Astrocyte (in vitro differentiated cells and primary cell): ENCODE measurements around the gene CNN3. TPM values are rescaled to one million over a fixed set of nuclear protein-coding genes. Genes with fewer than 3 reads are reported as not detected.
A peak's percentile ranks its signal among the peaks of the same experiment; 100 is the strongest.

Source experiments
- DNase-seq: peaks from one replicate; pipeline ENCODE4 v3.0.0-alpha.2; 2010; ENCODE audit warnings: low read depth
- FAIRE-seq: peaks from 2 replicates; lab custom pipeline; 2011; peaks lifted over from hg19 to GRCh38; lab: Jason Lieb, UNC
- H2AFZ ChIP-seq: 2 replicates; pipeline ENCODE4 v1.6.0; 2012; ENCODE audit warnings: low read depth, low read length, inconsistent platforms
- H3K27ac ChIP-seq: 2 replicates; pipeline ENCODE4 v1.5.1; 2011; ENCODE audit warnings: low read depth, low read length, inconsistent platforms
- H3K27me3 ChIP-seq: 2 replicates; pipeline ENCODE4 v1.6.0; 2011; ENCODE audit warnings: low read length, inconsistent platforms; ENCODE audit not compliant: insufficient read depth
- H3K36me3 ChIP-seq: 2 replicates; pipeline ENCODE4 v1.5.1; 2011; ENCODE audit warnings: low read length, inconsistent platforms; ENCODE audit not compliant: insufficient read depth
- H3K4me1 ChIP-seq: 2 replicates; pipeline ENCODE4 v1.5.1; 2011; ENCODE audit warnings: low read length, inconsistent platforms; ENCODE audit not compliant: insufficient read depth
- H3K4me2 ChIP-seq: 2 replicates; pipeline ENCODE4 v1.6.0; 2012; ENCODE audit warnings: low read length, inconsistent platforms
- H3K4me3 ChIP-seq: 2 replicates; pipeline ENCODE4 v1.5.1; 2011; ENCODE audit warnings: low read depth, mild to moderate bottlenecking, low read length, inconsistent platforms; ENCODE audit not compliant: insufficient read depth
- H3K79me2 ChIP-seq: 2 replicates; pipeline ENCODE4 v1.6.0; 2012; ENCODE audit warnings: mild to moderate bottlenecking, low read length, inconsistent platforms; ENCODE audit not compliant: insufficient read depth
- H3K9ac ChIP-seq: 2 replicates; pipeline ENCODE4 v1.6.0; 2012; ENCODE audit warnings: mild to moderate bottlenecking, low read length, inconsistent platforms
- H3K9me3 ChIP-seq: 2 replicates; pipeline ENCODE4 v1.5.1; 2012; ENCODE audit warnings: low read depth, mild to moderate bottlenecking, low read length, inconsistent platforms; ENCODE audit not compliant: insufficient read depth
- H4K20me1 ChIP-seq: 2 replicates; pipeline ENCODE4 v1.6.0; 2012; ENCODE audit warnings: low read length, inconsistent platforms; ENCODE audit not compliant: insufficient read depth
- H3K27ac Mint-ChIP-seq: one replicate; pipeline ENCODE4 v1.8.0; 2021; ENCODE audit warnings: mild to moderate bottlenecking, mixed read lengths; ENCODE audit not compliant: unreplicated experiment
- H3K27me3 Mint-ChIP-seq: one replicate; pipeline ENCODE4 v1.8.0; 2021; ENCODE audit warnings: low read depth, mixed read lengths; ENCODE audit not compliant: unreplicated experiment
- H3K36me3 Mint-ChIP-seq: one replicate; pipeline ENCODE4 v1.8.0; 2021; ENCODE audit warnings: low read depth, mixed read lengths; ENCODE audit not compliant: unreplicated experiment
- H3K4me1 Mint-ChIP-seq: one replicate; pipeline ENCODE4 v1.8.0; 2021; ENCODE audit warnings: low read depth, mixed read lengths; ENCODE audit not compliant: unreplicated experiment
- H3K4me3 Mint-ChIP-seq: one replicate; pipeline ENCODE4 v1.8.0; 2021; ENCODE audit warnings: mild to moderate bottlenecking, moderate library complexity, mixed read lengths; ENCODE audit not compliant: unreplicated experiment
- H3K9me3 Mint-ChIP-seq: one replicate; pipeline ENCODE4 v1.8.0; 2021; ENCODE audit warnings: mild to moderate bottlenecking, mixed read lengths; ENCODE audit not compliant: unreplicated experiment
- CTCF ChIP-seq: IDR thresholded peaks from 2 replicates; pipeline ENCODE4 v1.5.1; 2011; ENCODE audit warnings: low read depth, mild to moderate bottlenecking, inconsistent platforms, low read length, moderate library complexity; ENCODE audit not compliant: insufficient read depth
- EZH2 ChIP-seq: IDR thresholded peaks from 2 replicates; pipeline ENCODE4 v1.6.1; 2012; ENCODE audit warnings: mild to moderate bottlenecking, low read length, inconsistent platforms; ENCODE audit not compliant: insufficient read depth
- total RNA-seq: library from RNA; stranded (reverse); gene quantifications from 2 replicates; pipeline ENCODE4 v1.2.1, GENCODE V29; 2021

CNN3 gene
- total RNA-seq, 1 donor from 2014 or later = 515 TPM

GRCh38 chr1:94886361-94886760, 40.5 kb downstream of the CNN3 start:
- no peak overlapping the region for H3K4me2 ChIP-seq
- Mint-ChIP-seq H3K27ac (no peak overlapping the region), H3K4me3 (peak overlapping the region; percentile 51), H3K9me3 (no peaks in the 10 kb centered on the region), H3K36me3 (peaks cover 9% of the 10 kb centered on the region), H3K27me3 (no peaks in the 10 kb centered on the region), H3K4me1 (peaks cover 9% of the 10 kb centered on the region)
- no peak for FAIRE-seq
- no peak overlapping the region for H2AFZ ChIP-seq
- H3K27me3 ChIP-seq = no peaks in the 10 kb centered on the region
- H3K9me3 ChIP-seq = no peaks in the 10 kb centered on the region
- H3K4me1 ChIP-seq = peaks cover 11% of the 10 kb centered on the region
- no peak overlapping the region for H3K27ac ChIP-seq
- no peaks in the 10 kb centered on the region for H4K20me1 ChIP-seq
- no peak overlapping the region for H3K9ac ChIP-seq
- H3K79me2 ChIP-seq = no peaks in the 10 kb centered on the region
- H3K36me3 ChIP-seq = no peaks in the 10 kb centered on the region
- DNase-seq = no peak
- no peak overlapping the region for H3K4me3 ChIP-seq
- TF ChIP-seq CTCF (no peak), EZH2 (no peak)

GRCh38 chr1:94884507-94884906, 42.4 kb downstream of the CNN3 start:
- peaks cover 9% of the 10 kb centered on the region for H3K4me1 Mint-ChIP-seq
- H3K27ac Mint-ChIP-seq = peak overlapping the region; percentile 67
- H3K36me3 Mint-ChIP-seq = peaks cover 2% of the 10 kb centered on the region
- peaks cover 11% of the 10 kb centered on the region for H3K4me1 ChIP-seq
- H3K9me3 Mint-ChIP-seq = peaks cover 3% of the 10 kb centered on the region
- peak overlapping the region; percentile 73 for H3K27ac ChIP-seq
- FAIRE-seq (no peak), DNase-seq (no peak)
- H3K4me3 ChIP-seq = no peak overlapping the region
- H4K20me1 ChIP-seq = no peaks in the 10 kb centered on the region
- H3K27me3 Mint-ChIP-seq = no peaks in the 10 kb centered on the region
- H3K4me3 Mint-ChIP-seq = no peak overlapping the region
- H3K36me3 ChIP-seq = no peaks in the 10 kb centered on the region
- TF ChIP-seq EZH2 (no peak), CTCF (no peak)
- peak overlapping the region; percentile 70 for H3K9ac ChIP-seq
- peak overlapping the region; percentile 70 for H3K4me2 ChIP-seq
- H3K9me3 ChIP-seq = no peaks in the 10 kb centered on the region
- no peaks in the 10 kb centered on the region for H3K27me3 ChIP-seq
- peak overlapping the region; percentile 1 for H2AFZ ChIP-seq
- H3K79me2 ChIP-seq = no peaks in the 10 kb centered on the region

- Histone ChIP-seq H3K4me3 (no peak overlapping the region), H3K79me2 (no peaks in the 10 kb centered on the region), H3K4me1 (peaks cover 11% of the 10 kb centered on the region), H3K9me3 (no peaks in the 10 kb centered on the region), H4K20me1 (no peaks in the 10 kb centered on the region), H3K27ac (peak overlapping the region; percentile 73), H3K4me2 (peak overlapping the region; percentile 70), H3K27me3 (no peaks in the 10 kb centered on the region), H3K36me3 (no peaks in the 10 kb centered on the region), H2AFZ (peak overlapping the region; percentile 1), H3K9ac (peak overlapping the region; percentile 70)
- H3K9me3 Mint-ChIP-seq = peaks cover 3% of the 10 kb centered on the region
- TF ChIP-seq CTCF (no peak), EZH2 (no peak)
- no peaks in the 10 kb centered on the region for H3K27me3 Mint-ChIP-seq
- H3K36me3 Mint-ChIP-seq = peaks cover 2% of the 10 kb centered on the region
- FAIRE-seq (peak; percentile 17), DNase-seq (peak; percentile 64)
- H3K27ac Mint-ChIP-seq = peak overlapping the region; percentile 67
- H3K4me1 Mint-ChIP-seq = peaks cover 9% of the 10 kb centered on the region
- H3K4me3 Mint-ChIP-seq = no peak overlapping the region
Observed at GRCh38 chr1:94884106-94884505, 42.8 kb downstream of the CNN3 start.
